Stimulated activated CD4-positive, alpha-beta T cell treated with anti-CD3 and anti-CD28 coated beads, Interleukin-2, amount 100 ng/mL, for 4 hours (primary cell): ENCODE data around the gene ZBTB46.
A peak's percentile ranks its signal among the peaks of the same experiment; 100 is the strongest.
"Not testable (repeated sequence)": the region's sequence is repeated elsewhere in the genome, so short reads cannot be mapped to it uniquely, and the experiment has no call there.

ENCODE experiments used
- DNase-seq: peaks from one replicate; pipeline ENCODE4 v3.0.0-alpha.2; 2020; ENCODE audit warnings: low read depth

ZBTB46 gene

DNA sequence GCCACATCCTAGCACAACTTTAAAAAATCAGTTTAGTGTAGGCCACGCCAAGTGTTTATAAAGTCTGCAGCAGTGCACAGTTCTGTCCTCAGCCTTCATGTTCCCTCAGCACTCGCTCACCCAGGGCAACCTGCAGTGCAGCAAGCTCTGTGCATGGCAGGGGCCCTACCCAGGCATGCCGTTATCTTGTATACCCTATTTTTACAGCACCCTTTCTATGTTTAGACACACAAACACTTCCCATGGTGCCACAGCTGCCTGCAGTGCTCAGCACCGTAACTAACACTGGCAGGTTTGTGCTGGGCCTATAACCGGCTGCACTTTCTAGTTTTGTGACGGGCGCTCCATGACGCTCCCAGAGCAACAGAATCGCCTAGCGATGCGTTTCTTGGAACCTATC, 43.8 kb downstream of the ZBTB46 start:
- no peak for DNase-seq

DNA sequence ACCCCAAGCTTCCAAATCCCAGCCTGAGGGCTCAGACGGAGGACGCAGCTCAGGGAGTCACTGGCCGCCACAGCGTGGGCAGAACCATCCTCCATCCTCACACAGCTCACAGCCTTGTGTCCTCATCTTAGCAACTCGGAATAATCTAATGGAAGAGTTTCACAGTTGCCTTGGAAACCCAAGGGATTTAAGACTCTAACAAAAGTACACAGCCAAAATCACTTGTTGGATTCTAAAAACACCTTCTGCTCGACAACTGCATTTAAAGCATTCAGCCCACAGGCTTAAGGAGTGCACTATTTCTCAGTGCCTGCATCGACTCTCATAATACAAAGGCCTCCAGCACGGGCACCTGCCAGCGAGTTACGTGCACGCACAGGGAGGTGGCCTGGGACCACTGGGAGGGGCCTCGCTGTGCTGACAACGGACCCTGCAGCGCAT, 45.4 kb downstream of the ZBTB46 start:
- no peak for DNase-seq

DNA sequence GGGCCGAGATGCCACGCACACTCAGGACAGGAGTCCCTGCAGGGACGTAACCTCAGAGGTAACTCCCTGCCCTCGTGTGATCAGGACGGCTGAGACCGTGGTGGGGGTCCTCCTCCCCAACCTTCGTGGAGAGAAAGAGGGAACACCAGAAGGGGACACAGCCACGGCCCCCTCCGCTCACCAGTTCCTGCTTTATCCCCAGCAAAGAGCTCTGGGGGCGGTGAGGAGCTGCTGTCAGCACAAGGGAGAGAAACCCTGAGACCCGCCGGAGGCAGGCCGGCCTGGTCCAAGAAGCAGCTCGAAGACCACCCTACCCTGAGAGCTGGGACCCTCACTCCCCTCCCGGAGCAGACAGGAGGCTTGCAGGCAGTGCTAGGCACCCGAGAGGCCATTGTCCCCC, 47.1 kb downstream of the ZBTB46 start:
- no peak for DNase-seq

DNA sequence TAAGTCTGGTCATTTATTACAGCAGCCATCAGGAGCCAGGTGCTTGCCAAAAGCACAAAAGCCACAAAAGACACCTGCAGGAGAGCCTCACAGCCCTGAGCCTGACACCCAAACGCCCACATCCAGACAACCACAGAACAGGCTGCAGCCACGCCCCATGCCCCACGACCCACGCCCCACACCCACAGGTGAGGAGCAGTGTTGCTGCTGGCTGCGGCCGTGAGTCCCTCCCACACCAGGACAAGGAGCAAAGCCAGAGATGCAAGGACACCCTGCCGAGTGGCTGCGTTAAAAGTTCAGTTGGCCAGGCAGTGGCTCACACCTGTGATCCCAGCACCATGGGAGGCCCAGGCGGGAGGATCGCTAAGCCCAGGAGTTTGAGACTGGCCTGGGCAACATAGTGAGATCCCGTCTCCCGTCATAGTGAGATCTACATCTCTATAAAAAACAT, 48.5 kb downstream of the ZBTB46 start:
- peak; percentile 28 for DNase-seq

DNA sequence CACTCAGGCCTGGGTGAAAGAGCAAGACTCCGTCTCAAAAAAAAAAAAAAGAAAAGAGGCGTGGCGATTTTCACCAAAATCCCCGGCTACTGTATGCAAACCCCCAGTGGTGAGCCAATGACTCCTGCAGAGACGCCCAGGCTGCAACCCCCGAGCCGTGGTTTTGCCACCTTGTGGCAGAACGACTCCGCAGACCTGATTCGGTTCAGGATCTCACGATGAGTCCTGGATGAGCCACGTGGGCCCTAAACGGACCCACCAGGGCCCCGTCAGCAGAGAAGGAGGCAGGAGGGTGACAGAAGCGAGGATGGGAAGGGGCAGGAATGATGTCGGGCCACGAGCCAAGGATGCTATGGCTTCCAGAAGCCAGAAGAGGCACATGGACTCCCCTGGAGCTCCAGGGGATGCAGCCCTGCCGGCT, 49.0 kb downstream of the ZBTB46 start:
- DNase-seq = no peak

DNA sequence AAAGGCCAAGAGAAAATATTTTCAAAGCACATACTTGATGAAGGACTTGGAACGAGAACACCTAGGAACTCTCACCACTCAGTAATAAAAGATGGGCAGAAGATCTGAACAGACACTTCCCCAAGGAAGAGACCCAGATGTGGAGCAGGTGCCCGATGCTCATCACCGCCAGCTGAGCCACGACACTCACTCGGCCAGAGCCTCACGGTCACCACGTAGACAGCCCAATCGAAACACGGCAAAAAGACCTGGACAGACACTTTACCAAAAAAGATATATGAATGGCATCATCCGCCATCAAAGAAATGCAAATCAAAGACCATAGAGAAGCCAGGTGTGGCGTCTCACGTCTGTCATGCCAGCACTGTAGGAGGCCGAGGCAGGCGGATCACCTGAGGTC, 49.9 kb downstream of the ZBTB46 start:
- DNase-seq = no peak

DNA sequence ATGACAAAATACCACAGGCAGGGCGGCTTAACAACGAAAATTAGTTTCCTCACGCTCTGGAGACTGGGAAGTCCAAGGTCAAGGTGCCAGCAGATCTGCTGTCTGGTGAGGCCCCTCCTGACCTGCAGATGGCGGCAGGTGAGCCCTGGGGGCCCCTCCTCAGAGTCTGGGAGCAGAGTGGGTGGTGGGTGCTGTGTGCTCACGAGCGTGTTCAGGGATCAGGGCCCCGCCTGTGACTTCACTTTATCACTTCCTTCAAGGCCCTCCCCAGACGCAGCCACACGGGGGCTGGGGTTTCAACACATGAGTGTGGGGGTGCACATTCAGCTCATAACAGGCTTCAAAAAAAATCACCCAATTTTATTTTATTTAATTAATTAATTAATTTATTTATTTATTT, 52.2 kb downstream of the ZBTB46 start:
- no peak for DNase-seq

DNA sequence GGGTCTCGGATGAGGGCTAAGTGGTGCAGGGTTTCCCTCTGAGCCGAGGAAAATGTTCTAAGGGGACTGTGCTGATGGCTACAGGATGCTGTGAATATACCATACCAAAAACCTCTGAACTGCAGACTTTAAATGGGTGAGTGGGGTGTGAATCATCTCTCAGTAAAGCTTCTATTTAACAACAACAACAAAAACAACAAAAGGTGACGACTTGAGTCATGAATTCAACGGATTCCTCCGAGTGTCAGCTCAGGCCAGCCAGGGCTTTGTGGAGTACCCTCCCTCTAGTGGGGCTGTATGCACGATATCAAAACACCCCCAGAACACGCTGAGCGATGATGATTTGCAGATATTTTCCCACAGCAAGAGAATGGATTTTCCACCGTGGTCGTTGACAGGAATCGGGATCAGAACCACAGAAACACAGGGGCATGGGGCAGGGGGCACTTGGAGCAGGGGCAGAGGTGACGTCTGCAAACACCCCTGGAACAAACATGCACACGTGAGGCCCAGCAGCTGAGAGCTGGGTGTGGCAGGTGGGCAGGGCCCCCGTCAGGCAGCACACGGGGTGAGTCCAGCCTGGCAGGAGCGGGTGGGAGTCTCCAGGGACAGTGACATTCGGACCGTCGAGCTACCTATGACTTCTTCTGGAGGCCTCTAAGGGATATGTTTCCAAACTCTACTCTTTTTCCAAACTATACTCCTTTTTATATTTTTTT, 52.9 kb downstream of the ZBTB46 start:
- DNase-seq = no peak

DNA sequence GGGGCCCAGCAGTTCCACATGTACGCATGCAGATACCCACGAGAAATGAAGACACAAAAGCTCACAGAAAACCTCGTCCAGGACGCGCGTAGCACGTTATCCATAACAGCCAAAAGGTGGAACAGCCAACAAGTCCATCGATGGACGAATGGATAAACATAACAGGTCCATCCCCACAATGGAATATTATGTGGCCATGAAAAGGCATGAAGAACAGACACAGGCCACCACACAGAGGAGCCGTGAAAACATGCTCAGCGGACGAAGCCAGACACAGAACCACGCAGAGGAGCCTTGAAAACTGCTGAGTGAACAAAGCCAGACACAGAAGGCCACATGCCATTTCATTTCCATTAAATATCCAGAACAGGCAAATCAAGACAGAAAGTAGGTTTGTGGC, 53.5 kb downstream of the ZBTB46 start:
- DNase-seq = no peak

DNA sequence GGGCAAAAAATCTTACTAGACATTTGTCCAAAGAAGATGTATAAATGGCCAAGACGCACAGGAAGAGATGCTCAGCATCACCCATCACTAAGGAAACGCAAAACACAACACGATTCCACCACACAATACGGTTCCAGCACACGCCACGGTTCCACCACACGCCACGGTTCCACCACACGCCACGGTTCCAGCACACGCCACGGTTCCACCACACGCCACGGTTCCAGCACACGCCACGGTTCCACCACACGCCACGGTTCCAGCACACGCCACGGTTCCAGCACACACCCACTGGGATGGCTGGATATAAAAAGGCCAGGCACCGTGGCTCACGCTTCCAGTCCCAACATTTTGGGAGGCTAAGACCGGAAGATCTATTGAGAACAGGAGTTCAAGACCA, 54.2 kb downstream of the ZBTB46 start:
- not testable (repeated sequence) for DNase-seq

DNA sequence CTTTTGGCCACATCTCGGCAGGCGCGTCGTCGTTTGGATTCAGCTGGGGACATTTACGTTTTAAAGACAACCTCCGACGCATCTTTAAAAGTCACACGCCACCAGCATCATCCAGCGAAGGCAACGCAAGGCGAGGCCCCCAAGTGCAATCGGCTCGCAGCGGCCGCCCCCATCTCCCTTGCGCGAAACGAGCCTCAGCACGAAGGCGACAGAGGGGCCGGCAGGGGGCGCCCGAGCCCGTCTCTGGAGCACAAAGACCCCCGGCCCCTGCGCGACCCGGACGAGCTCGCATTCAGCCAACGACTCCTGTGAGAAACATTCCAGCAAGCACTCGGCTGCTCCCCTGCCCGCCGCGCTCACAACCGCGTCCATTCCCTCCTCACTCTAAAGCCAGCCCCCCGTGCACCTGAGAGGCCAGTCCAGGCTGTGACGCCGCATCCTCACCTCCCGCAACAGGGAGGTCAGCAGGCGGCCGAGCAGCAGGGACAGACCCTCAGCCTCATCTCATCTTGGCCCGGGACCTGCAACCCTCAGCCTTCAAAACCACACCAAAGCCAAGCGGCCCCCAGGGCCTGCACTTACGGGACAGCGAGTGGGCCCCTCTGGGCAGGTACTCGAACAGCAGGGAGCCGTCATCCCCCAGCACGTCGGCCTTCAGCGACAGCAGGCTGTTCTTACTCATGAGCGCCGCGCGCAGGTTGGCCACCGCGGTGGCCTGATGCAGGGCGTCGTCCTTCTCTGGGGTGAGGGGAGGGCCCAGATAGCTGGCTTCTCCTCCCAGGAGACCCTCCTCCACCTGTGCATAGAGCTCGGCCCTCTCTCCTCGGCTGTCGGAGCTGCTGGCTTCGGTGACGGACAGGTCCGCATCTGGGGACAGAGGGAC, 55.7 kb downstream of the ZBTB46 start:
- DNase-seq = no peak

DNA sequence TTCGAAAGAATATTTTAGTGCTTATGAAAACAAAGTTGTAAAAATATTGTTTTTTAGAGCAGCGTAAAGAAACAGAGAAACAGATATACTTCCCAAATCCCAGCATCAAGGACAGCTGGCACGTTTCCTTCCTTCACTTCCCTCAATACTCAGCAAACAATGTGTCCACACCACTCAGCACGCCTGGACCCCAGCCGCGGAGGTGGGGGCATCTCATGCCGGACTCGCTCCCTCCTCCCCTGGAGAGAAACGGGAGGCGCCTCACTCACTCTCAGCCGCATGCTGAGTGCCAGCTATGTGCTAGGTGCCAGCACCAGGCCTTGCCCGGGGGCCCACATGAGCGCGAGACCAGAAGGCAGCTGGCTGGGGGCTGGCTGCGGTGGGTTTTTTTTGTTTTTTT, 56.8 kb downstream of the ZBTB46 start:
- DNase-seq = no peak

DNA sequence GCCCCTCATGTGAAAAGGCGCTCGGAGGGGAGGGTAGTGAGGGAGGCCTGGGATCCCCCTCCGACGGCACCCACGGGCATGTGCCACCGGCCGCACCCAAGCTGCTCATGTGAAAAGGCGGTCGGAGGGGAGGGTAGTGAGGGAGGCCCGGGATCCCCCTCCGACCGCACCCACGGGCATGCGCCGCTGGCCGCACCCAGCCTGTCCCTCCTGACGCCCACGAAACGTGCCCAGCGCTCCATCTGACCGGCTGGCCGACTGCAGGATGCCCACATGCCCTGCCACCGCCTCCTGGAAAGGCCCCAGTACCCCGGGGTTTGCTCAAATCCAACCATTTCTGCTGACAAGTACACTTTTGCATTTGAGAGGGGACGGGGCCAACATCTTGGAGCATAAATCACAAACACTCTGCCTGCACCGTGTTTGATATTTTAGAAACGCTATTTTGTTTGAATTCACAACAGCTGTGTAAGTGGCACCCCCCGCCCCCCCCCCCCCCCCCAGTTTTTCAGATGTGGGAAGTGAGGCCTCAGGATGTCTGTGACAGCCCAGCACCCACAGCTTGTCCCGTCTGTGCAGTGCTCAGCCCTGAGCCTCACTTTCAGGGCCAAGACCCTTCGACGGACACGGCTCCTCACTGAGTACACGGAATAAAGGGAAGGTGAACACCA, 57.4 kb downstream of the ZBTB46 start:
- DNase-seq = no peak

DNA sequence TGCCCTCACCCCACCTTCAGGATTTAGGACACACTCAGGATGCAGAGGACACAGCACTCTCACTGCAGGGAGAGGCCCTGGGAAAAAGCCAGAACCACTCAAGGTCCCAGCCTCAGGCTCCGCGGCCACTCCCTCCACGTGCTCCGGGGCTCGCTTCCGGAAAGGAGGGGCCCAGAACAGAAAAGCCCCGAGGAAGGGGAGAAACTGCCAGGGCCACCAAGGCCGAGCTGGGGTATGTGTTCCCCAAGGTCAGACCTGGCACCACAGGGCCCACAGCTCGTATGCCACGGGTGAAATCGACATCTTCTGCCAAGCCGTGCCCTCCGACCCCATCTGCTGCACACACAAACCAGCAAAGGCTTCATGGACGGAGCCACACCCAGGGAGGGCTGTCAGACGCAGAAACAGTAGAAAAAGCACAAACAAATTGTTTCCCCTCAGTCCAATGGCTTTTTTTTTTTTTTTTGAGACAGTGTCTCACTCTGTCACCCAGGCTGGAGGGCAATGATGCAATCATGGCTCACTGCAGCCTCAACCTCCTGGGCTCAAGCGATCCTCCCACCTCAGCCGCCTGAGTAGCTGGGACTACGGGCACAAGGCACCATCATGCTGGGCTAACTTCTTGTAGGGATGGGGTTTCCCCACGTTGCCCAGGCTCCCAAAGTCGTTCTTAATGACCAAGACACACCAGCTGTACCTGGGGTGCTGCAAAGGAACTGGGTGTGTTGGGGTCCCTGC, 58.1 kb downstream of the ZBTB46 start:
- DNase-seq = no peak

DNA sequence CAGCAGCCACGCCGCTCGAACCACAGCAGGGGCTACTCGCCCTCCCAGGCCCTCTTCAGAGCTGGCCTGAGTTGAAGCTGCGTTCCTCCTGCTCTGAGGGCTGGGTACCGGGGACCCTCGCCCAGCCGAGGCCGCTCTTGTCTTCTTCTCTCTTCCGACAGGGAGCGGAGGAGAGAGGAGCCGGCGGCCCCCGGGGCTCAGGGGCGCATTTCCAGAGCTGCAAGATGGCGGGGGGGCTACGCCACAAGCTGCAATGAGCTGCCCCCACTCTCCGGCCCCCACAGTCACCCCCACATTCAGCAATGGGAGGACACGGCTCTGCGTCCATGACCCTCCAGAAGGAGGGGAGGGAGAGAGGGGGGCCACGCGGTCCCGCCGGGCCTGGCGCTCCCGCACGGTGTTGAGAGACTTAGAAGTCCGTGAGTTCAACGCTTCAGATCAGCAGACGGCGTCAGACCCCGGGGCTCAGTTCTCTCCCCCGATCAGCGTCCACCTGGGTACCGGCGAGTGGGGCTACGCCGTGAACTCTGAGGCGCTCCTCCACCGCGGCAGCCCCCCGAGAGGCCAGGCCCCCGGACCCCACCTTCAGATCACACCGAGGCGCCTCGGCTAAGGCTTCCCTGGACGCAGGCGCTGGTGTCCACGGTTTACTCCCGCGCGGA, 59.9 kb downstream of the ZBTB46 start:
- DNase-seq = no peak

DNA sequence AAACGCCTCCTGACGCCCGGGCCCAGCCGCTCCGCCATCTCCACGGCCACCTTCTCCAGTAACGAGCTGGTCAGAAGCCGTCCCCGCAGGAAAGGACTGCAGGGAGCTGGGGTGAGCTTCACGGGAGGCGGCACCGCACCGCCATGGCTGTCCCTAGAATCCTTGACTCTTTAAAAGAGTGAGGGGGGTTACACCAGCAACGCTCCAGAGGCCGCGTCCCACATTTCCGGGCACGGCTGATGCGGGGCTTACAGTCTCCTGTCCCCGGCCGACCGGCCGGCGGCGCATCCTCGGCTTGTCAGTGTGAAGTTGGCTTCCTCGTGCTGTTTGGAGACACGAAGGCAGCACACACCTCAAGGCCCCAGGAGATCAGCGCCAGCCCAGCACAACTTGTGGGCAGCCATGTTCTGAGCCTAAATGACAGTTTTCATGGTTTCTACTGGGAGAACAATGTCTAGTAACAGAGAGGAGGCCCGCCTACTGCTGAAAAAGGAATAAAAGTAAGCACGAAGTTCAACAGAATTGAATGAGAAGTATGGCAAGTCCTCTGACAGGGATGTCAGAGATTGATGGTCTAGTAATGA, 61.1 kb downstream of the ZBTB46 start:
- DNase-seq = no peak

DNA sequence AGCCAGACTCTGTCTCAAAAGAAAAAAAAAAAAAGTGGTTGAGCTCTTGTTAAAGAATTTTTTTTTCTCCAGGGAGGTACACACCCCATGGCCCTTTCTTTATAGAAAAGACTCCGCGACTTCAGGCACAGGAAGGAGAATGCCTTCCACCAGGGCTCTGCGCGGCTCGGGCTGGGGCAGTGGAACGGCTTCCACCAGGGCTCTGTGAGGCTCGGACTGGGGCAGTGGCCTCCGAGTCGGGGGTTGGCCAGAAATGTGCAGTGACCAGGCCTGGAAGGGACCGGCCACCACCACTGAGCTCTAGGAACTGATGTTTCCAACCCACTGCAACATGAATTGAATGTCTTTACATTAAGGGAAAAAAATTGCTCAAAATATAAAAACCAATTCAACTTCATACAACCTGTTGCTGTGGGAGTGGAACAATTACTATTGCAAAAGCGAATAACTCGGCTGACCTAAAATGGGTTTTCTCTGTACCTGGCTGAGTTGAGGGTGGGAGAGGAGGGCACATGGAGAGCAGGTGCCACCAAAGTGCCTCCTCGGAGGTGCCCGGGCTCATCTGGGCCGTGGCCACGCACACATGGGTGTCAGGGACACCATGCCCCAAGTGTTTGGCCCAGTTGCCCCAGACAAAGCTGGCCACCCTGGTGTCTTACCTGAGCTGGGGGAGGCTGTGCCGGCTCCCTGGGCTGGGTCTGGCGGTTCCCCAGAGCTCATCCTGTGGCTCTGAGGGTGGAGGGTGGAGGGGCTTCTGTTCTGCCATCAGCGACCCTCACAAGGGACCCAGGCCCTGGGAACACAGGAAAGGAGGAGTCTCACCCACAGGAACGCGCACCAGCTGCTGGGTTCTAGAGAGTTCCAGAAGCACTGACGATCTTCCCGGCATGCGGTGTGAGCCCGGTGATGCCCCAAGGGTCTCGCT, 62.2 kb downstream of the ZBTB46 start:
- DNase-seq = no peak

DNA sequence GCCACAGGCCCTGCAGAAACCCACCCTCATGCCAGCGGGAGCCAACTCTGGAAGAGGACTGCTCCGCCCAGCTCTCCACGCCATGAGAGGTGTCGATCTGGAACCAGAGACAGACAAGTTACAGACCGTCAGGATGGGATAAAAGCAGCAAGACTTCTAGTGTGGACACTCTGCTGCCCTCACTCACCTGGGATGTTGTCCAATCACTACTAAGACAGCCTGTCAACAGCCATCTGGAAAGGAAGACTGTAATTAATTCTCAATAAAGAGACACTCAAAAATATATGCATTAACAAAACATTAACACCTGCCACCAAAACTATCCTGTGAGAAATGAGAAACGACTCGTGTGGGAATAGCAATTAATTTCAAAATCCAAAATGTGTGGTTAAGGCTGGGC, 63.2 kb downstream of the ZBTB46 start:
- no peak for DNase-seq

DNA sequence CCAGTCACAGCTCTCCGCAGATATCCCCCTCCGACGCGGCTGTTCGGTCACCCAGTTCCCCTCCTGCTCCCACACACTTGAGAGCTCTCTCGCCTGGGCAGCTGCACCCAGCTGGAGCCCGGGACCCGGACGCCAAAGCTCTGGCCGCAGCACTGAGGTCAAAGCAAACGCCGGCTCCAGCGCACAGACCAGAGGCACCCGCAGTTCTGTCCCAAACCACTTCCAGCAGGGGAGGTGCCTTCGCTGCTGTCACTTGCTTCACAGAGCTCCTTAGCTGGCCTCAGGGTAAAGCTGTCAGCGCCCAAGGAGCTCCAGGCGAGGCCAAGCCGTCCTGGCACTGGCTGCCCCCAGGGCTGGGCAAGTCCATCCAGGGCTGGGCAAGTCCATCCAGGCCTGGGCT, 63.6 kb downstream of the ZBTB46 start:
- no peak for DNase-seq
